VCaP (cell line): ENCODE data around the gene WFDC8.

Experiments
- H3K27ac ChIP-seq: fragments of 450-650 bp; 2 replicates; pipeline ENCODE4 v1.5.1; 2017
- CTCF ChIP-seq: fragments of 450-650 bp; conservative IDR thresholded peaks from 2 replicates; pipeline ENCODE4 v1.5.1; 2017; ENCODE audit warnings: mild to moderate bottlenecking, moderate library complexity

Gene WFDC8

GRCh38 chr20:45579184-45579583 lies at the start of gene WFDC8:
Gene WFDC8 (minus strand): TSS chr20:45579284. CDS start chr20:45579247, 37 bp downstream.
- TF ChIP-seq CTCF, result no peak

GRCh38 chr20:45626540-45626939 lies 47.5 kb upstream of the WFDC8 start:
- H3K27ac ChIP-seq, result no peak overlapping the region
- TF ChIP-seq CTCF, result no peak

More at GRCh38 chr20:45579184-45579583, at the start of gene WFDC8:
- H3K27ac ChIP-seq, result no peak within 1 kb of the TSS

- no peak overlapping the region for H3K27ac ChIP-seq
- no peak for TF ChIP-seq CTCF
Observed at GRCh38 chr20:45621593-45621992, 42.5 kb upstream of the WFDC8 start.

GRCh38 chr20:45617591-45617990 lies 38.5 kb upstream of the WFDC8 start:
- TF ChIP-seq CTCF, result no peak
- H3K27ac ChIP-seq, result no peak overlapping the region

GRCh38 chr20:45612314-45612713 lies 33.2 kb upstream of the WFDC8 start:
- no peak for TF ChIP-seq CTCF

GRCh38 chr20:45611054-45611453 lies 32.0 kb upstream of the WFDC8 start:
- no peak overlapping the region for H3K27ac ChIP-seq
- TF ChIP-seq CTCF, result no peak

More at GRCh38 chr20:45612314-45612713, 33.2 kb upstream of the WFDC8 start:
- H3K27ac ChIP-seq, result no peak overlapping the region

- no peak overlapping the region for H3K27ac ChIP-seq
Observed at GRCh38 chr20:45607810-45608209, 28.7 kb upstream of the WFDC8 start.

More at GRCh38 chr20:45607810-45608209, 28.7 kb upstream of the WFDC8 start:
- TF ChIP-seq CTCF, result no peak
